H1 (cell line): Measurements from ENCODE around the gene PODN.

Source experiments
- EZH2 ChIP-seq: fragments of 200-600 bp; sonication (generic); IDR thresholded peaks from 2 replicates; pipeline ENCODE4 v1.7.1; 2012; ENCODE audit warnings: low read depth, mild to moderate bottlenecking, moderate library complexity, low read length, inconsistent platforms; ENCODE audit not compliant: severe bottlenecking
- JUN ChIP-seq: IDR thresholded peaks from 2 replicates; pipeline ENCODE4 v1.6.1; 2011; ENCODE audit warnings: low read depth, mild to moderate bottlenecking, improper control_type of control experiment, low read length
- MAFK ChIP-seq: IDR thresholded peaks from 2 replicates; pipeline ENCODE4 v1.6.1; 2012; ENCODE audit warnings: low read depth, mild to moderate bottlenecking, improper control_type of control experiment, low read length
- POLR2A ChIP-seq, 2 experiments: IDR thresholded peaks; 1 replicate in 1 of 2; 2 replicates in 1 of 2; pipeline ENCODE4 v1.6.1; 2011; ENCODE audit warnings: low read depth in 2 of 2, low read length in 2 of 2, mild to moderate bottlenecking in 2 of 2; ENCODE audit errors: control extremely low read depth in 1 of 2
- POLR2AphosphoS5 ChIP-seq: IDR thresholded peaks from 2 replicates; pipeline ENCODE4 v1.6.1; 2011; ENCODE audit warnings: low read depth, low read length
- SP1 ChIP-seq: IDR thresholded peaks from 2 replicates; pipeline ENCODE4 v1.6.1; 2011; ENCODE audit warnings: low read depth, low read length
- TBP ChIP-seq: IDR thresholded peaks from 2 replicates; pipeline ENCODE4 v1.6.1; 2011; ENCODE audit warnings: low read depth, low read length, improper control_type of control experiment
- TCF12 ChIP-seq: IDR thresholded peaks from 2 replicates; pipeline ENCODE4 v1.6.1; 2011; ENCODE audit warnings: low read depth, mild to moderate bottlenecking, low read length
- ZNF274 ChIP-seq: IDR thresholded peaks from 2 replicates; pipeline ENCODE4 v1.7.0; 2012; ENCODE audit warnings: low read length, borderline replicate concordance; ENCODE audit errors: extremely low read depth
- TF ChIP-seq, protein P1 (sequence below), 3 experiments: IDR thresholded peaks; 1 replicate in 2 of 3; 2 replicates in 1 of 3; pipeline versions ENCODE4 v1.5.1 to v1.6.1; 2011; ENCODE audit warnings: low read length in 3 of 3, mild to moderate bottlenecking in 3 of 3, inconsistent platforms in 2 of 3, low read depth in 1 of 3, moderate library complexity in 1 of 3; ENCODE audit not compliant: insufficient read depth in 1 of 3; ENCODE audit errors: control extremely low read depth in 1 of 3

DNA sequence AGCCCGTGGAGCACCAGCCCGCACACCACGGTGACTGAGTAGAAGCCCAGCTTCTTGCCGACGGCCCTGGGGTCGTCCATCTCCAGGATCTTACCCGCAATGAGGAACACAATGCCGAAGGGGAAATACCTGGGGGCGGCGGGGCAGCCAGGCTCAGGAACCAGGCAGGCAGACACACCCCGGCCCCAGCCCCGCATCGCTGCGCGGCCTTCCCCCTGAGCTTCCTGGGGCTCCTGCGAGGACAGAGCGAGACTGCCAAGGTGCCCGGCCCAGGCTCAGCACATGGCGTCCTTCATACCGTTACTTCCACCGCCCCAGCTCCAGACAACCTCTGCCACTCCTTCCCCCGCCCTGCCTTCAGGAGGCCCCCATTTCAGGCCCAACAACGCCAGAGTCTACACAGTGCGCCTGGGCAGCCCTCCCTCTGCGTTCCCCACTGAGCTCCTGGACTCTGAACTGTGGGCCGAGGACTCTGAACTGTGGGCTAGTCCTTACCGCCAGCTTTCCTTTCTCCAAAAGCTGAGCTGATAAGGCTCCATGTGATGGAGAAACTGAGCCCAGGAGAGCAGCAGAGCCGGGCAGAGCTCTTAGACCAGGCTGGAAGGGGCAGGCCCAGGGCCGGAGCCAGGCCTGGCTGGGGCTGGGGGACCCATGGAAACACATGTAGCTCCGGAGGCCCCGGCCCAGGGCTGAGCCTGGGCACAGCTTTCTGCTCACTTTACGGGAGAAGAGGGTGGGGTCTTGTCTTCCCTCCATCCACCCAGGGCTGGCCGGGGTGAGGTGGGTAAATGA is 30.8 kb downstream of the PODN start:
- no peak for TF ChIP-seq EZH2
- no peak for TF ChIP-seq SP1
- no peak for TF ChIP-seq POLR2A (IDR thresholded peaks at IDR 0.05; ENCODE audit: control extremely low read depth in 1 of 2, low read depth in 2 of 2, low read length in 2 of 2)
- no peak for TF ChIP-seq ZNF274
- TF ChIP-seq, protein P1, sequence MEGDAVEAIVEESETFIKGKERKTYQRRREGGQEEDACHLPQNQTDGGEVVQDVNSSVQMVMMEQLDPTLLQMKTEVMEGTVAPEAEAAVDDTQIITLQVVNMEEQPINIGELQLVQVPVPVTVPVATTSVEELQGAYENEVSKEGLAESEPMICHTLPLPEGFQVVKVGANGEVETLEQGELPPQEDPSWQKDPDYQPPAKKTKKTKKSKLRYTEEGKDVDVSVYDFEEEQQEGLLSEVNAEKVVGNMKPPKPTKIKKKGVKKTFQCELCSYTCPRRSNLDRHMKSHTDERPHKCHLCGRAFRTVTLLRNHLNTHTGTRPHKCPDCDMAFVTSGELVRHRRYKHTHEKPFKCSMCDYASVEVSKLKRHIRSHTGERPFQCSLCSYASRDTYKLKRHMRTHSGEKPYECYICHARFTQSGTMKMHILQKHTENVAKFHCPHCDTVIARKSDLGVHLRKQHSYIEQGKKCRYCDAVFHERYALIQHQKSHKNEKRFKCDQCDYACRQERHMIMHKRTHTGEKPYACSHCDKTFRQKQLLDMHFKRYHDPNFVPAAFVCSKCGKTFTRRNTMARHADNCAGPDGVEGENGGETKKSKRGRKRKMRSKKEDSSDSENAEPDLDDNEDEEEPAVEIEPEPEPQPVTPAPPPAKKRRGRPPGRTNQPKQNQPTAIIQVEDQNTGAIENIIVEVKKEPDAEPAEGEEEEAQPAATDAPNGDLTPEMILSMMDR (IDR thresholded peaks at IDR 0.05; ENCODE audit: control extremely low read depth in 1 of 3, insufficient read depth in 1 of 3, low read depth in 1 of 3, low read length in 3 of 3), result no peak
- no peak for TF ChIP-seq MAFK
- no peak for TF ChIP-seq JUN
- TF ChIP-seq TCF12, result no peak
- no peak for TF ChIP-seq TBP
- no peak for TF ChIP-seq POLR2AphosphoS5
